GM12878 (cell line): ENCODE results near the gene UBR3. TPM values are rescaled to one million over a fixed set of nuclear protein-coding genes. Genes with fewer than 3 reads are reported as not detected.

Experiments used
- ATAC-seq: fragments of 200-7000 bp; cut with Tn5 transposase; 3 replicates; pipeline ENCODE4 v1.9.1; 2020; ENCODE audit warnings: mild to moderate bottlenecking, moderate library complexity
- BruUV-seq: library from RNA; stranded (reverse); fragments of 400-500 nt; replicated peaks from 2 replicates; lab custom pipeline; 2021; lab: Mats Ljungman, UMichigan
- CTCF ChIA-PET: fragments of 300-600 bp; sonication (Branson Sonifier 250); formaldehyde crosslinking; extraction: SDS; loops from one replicate; lab custom pipeline; 2021; ENCODE audit warnings: inconsistent platforms; lab: Yijun Ruan, JAX
- POLR2A ChIA-PET: fragments of 350-600 bp; formaldehyde crosslinking; extraction: SDS; loops from one replicate; lab custom pipeline; 2021; ENCODE audit warnings: inconsistent platforms; lab: Charles Lee
- RAD21 ChIA-PET: fragments of 300-600 bp; sonication (Branson Sonifier 250); formaldehyde crosslinking; loops from one replicate; lab custom pipeline; 2023; ENCODE audit warnings: antibody characterized with exemption; ENCODE audit not compliant: unreplicated experiment; lab: Charles Lee
- SMC1A ChIA-PET: fragments of 300-600 bp; sonication (Branson Sonifier 250); formaldehyde crosslinking; loops from one replicate; lab custom pipeline; 2023; ENCODE audit not compliant: unreplicated experiment, uncharacterized antibody; lab: Charles Lee
- DNase-seq: peaks from one replicate; pipeline ENCODE4 v3.0.0-alpha.2; 2011; ENCODE audit warnings: low read depth, low spot score
- FAIRE-seq: peaks from 3 replicates; lab custom pipeline; 2011; peaks lifted over from hg19 to GRCh38; lab: Jason Lieb, UNC
- H2AFZ ChIP-seq: 2 replicates; pipeline ENCODE4 v1.6.0; 2011; ENCODE audit warnings: low read depth, low read length, control low read depth; ENCODE audit not compliant: control insufficient read depth
- H3K27ac ChIP-seq: 2 replicates; pipeline ENCODE4 v1.5.1; 2011; ENCODE audit warnings: control low read depth; ENCODE audit not compliant: control insufficient read depth, insufficient read depth
- H3K27me3 ChIP-seq, 2 experiments: replicated peaks in 1 of 2; 2 replicates each; pipeline versions ENCODE4 v1.6.0 to v1.6.1; 2011; ENCODE audit warnings: low read length in 1 of 2; ENCODE audit not compliant: control insufficient read depth in 2 of 2, insufficient read depth in 2 of 2
- H3K36me3 ChIP-seq, 2 experiments: 2 replicates each; pipeline ENCODE4 v1.5.1; 2011; ENCODE audit warnings: low read length in 1 of 2; ENCODE audit not compliant: control insufficient read depth in 2 of 2, insufficient read depth in 2 of 2
- H3K4me1 ChIP-seq: 2 replicates; pipeline ENCODE4 v1.6.1; 2011; ENCODE audit warnings: mild to moderate bottlenecking, low read length, moderate library complexity, mixed read lengths; ENCODE audit not compliant: control insufficient read depth, insufficient read depth
- H3K4me2 ChIP-seq: 2 replicates; pipeline ENCODE4 v1.6.0; 2011; ENCODE audit warnings: control low read depth; ENCODE audit not compliant: control insufficient read depth, insufficient read depth
- H3K4me3 ChIP-seq: fragments of 200-600 bp; sonication (generic); 2 replicates; pipeline ENCODE4 v1.5.1; 2016
- H3K79me2 ChIP-seq: 2 replicates; pipeline ENCODE4 v1.6.0; 2011; ENCODE audit warnings: low read length; ENCODE audit not compliant: control insufficient read depth, insufficient read depth
- H3K9ac ChIP-seq: 2 replicates; pipeline ENCODE4 v1.8.0; 2011; ENCODE audit warnings: low read length, control low read depth, mixed read lengths; ENCODE audit not compliant: control insufficient read depth, insufficient read depth
- H3K9me3 ChIP-seq: replicated peaks from 3 replicates; pipeline ENCODE4 v1.5.1; 2011; ENCODE audit warnings: mild to moderate bottlenecking, low read length; ENCODE audit not compliant: control insufficient read depth, insufficient read depth
- H4K20me1 ChIP-seq: 2 replicates; pipeline ENCODE4 v1.6.0; 2011; ENCODE audit not compliant: control insufficient read depth, insufficient read depth
- BMI1 ChIP-seq: fragments of 450-650 bp; IDR thresholded peaks from 2 replicates; pipeline ENCODE4 v1.6.1; 2016; ENCODE audit warnings: mild to moderate bottlenecking, moderate library complexity, borderline replicate concordance
- CBFB ChIP-seq: IDR thresholded peaks from 2 replicates; pipeline ENCODE4 v1.6.1; 2016; ENCODE audit warnings: antibody characterized with exemption, low read depth
- HDAC2 ChIP-seq: fragments of 200-600 bp; sonication (generic); IDR thresholded peaks from 2 replicates; pipeline ENCODE4 v1.6.1; 2017
- HDAC6 ChIP-seq: fragments of 200-600 bp; sonication (generic); IDR thresholded peaks from one replicate; pipeline ENCODE4 v1.8.0; 2017; ENCODE audit warnings: antibody characterized with exemption; ENCODE audit not compliant: unreplicated experiment
- MTA3 ChIP-seq: IDR thresholded peaks from 2 replicates; pipeline ENCODE4 v1.6.1; 2012; ENCODE audit warnings: low read length, inconsistent platforms, borderline replicate concordance
- TBL1XR1 ChIP-seq: IDR thresholded peaks from 2 replicates; pipeline ENCODE4 v1.6.1; 2012; ENCODE audit warnings: low read depth, low read length, improper control_type of control experiment
- ZNF207 ChIP-seq: fragments of 450-650 bp; IDR thresholded peaks from 2 replicates; pipeline ENCODE4 v1.6.1; 2014; ENCODE audit warnings: antibody characterized with exemption, mild to moderate bottlenecking, borderline replicate concordance
- WGBS: methylation state at CpG from one replicate; pipeline ENCODE4 v1.1.6; 2016; ENCODE audit warnings: low lambda C conversion rate; ENCODE audit not compliant: insufficient replicate concordance, insufficient coverage; ENCODE audit errors: missing lambda C conversion rate; 5-methylcytosine and 5-hydroxymethylcytosine counted together
- in situ Hi-C: fragments of 300-500 bp; cut with MboI; formaldehyde crosslinking; loops from 9 replicates; pipeline ENCODE4 v1.14.3; 2018; ENCODE audit warnings: mixed read lengths
- intact Hi-C: fragments of 100-400 bp; cut with micrococcal nuclease; formaldehyde crosslinking; loops from one replicate; pipeline ENCODE4 v1.14.2; 2022; ENCODE audit not compliant: unreplicated experiment
- polyA plus RNA-seq, 11 experiments: library from polyadenylated mRNA; depleted of rRNA in 4 of 11; unstranded in 6 of 11; stranded (reverse) in 5 of 11; fragments of >200 nt; fragmentation: Nextera tagmentation in 4 of 11; fragmentation: Illumina TruSeq in 1 of 11; extraction: Ambion mirVana in 4 of 11; extraction: Trizol in 1 of 11; gene quantifications; 1 replicate in 1 of 11; 2 replicates in 10 of 11; pipeline versions ENCODE4 v1.2.1 to v1.2.3, GENCODE V29; 2011 to 2016; ENCODE audit warnings: inconsistent platforms in 2 of 11, missing spikeins in 2 of 11, low read depth in 1 of 11
- total RNA-seq, 4 experiments: library from RNA; depleted of rRNA in 3 of 4; stranded (reverse); fragments of >200 nt in 3 of 4; fragmentation: Illumina TruSeq in 1 of 4; extraction: Trizol in 1 of 4; gene quantifications; 2 replicates each; pipeline versions ENCODE4 v1.2.1 to v1.2.3, GENCODE V29; 2013 to 2021
- TF ChIP-seq, protein P1 (sequence below): fragments of 450-650 bp; formaldehyde crosslinking; IDR thresholded peaks from 2 replicates; pipeline ENCODE4 v1.4.0; 2020; ENCODE audit warnings: mild to moderate bottlenecking, moderate library complexity
- TF ChIP-seq, protein P2 (sequence below): fragments of 450-650 bp; IDR thresholded peaks from 2 replicates; pipeline ENCODE4 v1.6.1; 2017; ENCODE audit warnings: borderline replicate concordance
- TF ChIP-seq, protein P3 (sequence below): fragments of 450-650 bp; IDR thresholded peaks from 2 replicates; pipeline ENCODE4 v1.6.1; 2018; ENCODE audit warnings: mild to moderate bottlenecking, low read depth, moderate library complexity; ENCODE audit not compliant: partially characterized antibody
- TF ChIP-seq, protein P4 (sequence below): fragments of 450-650 bp; IDR thresholded peaks from 2 replicates; pipeline ENCODE4 v1.6.1; 2017; ENCODE audit warnings: mild to moderate bottlenecking, moderate library complexity

The UBR3 gene
- total and polyA plus RNA-seq, 10 of the 15 experiments (the other 5 are each of a cell fraction or from before 2014, with no cell fraction given): 3.8 to 22.9 (median 11.2) TPM

DNA sequence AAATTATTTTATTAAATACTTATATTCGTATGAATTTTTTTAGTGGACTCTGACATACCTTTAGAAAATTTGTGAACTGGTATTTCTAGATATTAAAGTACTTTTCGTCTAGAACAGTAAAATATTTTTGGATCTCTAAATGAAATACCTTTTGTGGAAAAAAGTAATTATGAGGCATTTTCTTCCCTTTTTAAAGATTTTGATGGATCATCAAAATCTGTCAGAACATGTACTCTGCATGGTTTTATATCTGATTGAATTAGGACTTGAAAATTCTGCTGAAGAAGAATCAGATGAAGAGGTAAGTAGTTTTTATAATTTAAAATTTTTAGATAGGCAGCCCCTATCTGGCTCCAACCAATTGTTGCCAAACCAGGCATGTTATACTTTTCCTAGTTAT lies 118.8 kb downstream of the UBR3 start (continued):
- TF ChIP-seq, protein P1, sequence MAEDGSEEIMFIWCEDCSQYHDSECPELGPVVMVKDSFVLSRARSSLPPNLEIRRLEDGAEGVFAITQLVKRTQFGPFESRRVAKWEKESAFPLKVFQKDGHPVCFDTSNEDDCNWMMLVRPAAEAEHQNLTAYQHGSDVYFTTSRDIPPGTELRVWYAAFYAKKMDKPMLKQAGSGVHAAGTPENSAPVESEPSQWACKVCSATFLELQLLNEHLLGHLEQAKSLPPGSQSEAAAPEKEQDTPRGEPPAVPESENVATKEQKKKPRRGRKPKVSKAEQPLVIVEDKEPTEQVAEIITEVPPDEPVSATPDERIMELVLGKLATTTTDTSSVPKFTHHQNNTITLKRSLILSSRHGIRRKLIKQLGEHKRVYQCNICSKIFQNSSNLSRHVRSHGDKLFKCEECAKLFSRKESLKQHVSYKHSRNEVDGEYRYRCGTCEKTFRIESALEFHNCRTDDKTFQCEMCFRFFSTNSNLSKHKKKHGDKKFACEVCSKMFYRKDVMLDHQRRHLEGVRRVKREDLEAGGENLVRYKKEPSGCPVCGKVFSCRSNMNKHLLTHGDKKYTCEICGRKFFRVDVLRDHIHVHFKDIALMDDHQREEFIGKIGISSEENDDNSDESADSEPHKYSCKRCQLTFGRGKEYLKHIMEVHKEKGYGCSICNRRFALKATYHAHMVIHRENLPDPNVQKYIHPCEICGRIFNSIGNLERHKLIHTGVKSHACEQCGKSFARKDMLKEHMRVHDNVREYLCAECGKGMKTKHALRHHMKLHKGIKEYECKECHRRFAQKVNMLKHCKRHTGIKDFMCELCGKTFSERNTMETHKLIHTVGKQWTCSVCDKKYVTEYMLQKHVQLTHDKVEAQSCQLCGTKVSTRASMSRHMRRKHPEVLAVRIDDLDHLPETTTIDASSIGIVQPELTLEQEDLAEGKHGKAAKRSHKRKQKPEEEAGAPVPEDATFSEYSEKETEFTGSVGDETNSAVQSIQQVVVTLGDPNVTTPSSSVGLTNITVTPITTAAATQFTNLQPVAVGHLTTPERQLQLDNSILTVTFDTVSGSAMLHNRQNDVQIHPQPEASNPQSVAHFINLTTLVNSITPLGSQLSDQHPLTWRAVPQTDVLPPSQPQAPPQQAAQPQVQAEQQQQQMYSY (CRISPR knock-in tag): no peak
- TF ChIP-seq HDAC2 (no peak), MTA3 (no peak), ZNF207 (no peak), CBFB (no peak), TBL1XR1 (no peak), HDAC6 (no peak)
- TF ChIP-seq, protein P2, sequence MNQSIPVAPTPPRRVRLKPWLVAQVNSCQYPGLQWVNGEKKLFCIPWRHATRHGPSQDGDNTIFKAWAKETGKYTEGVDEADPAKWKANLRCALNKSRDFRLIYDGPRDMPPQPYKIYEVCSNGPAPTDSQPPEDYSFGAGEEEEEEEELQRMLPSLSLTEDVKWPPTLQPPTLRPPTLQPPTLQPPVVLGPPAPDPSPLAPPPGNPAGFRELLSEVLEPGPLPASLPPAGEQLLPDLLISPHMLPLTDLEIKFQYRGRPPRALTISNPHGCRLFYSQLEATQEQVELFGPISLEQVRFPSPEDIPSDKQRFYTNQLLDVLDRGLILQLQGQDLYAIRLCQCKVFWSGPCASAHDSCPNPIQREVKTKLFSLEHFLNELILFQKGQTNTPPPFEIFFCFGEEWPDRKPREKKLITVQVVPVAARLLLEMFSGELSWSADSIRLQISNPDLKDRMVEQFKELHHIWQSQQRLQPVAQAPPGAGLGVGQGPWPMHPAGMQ: no peak

DNA sequence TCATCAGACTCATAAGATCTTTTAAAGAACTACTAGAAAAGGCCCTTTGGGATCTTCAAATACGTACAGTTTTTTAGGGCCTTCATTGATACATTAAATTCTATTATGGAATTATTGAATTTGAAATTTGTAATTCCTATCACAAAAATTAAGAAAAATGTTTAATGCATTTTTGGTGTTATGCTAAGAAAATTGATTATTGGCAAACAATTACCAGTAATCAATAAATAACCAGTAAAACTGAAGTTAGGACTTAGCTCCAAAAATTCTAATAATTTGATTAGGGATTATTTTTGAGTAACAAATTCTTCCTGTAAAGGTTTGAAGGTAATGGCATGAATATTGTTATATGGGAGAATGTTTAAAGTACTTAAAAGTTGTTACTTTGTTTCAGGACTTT lies 119.3 kb downstream of the UBR3 start:
- CTCF ChIA-PET: interaction anchor here (0.6 kb wide), 1 partner anchor 46 kb away, joined by 3 read pairs; no protein-coding TSS in a partner anchor
- FAIRE-seq: no peak
- RAD21 ChIA-PET: interaction anchor here (1.0 kb wide), 1 partner anchor 230 kb away, joined by 4 read pairs; no protein-coding TSS in a partner anchor
- Histone ChIP-seq H3K4me2 (no peak overlapping the region), H3K4me1 (no peaks in the 10 kb centered on the region), H3K27ac (no peak overlapping the region), H4K20me1 (no peaks in the 10 kb centered on the region), H3K36me3 (peaks cover 0 to 4% of the 10 kb centered on the region in 2 experiments; a peak in 1 of 4 replicates), H3K4me3 (no peak overlapping the region), H3K9ac (no peak overlapping the region), H3K9me3 (no peaks in the 10 kb centered on the region), H3K27me3 (no peaks in the 10 kb centered on the region), H2AFZ (no peak overlapping the region), H3K79me2 (no peaks in the 10 kb centered on the region)
- no peak for ATAC-seq
- BruUV-seq: no TSS peak
- intact Hi-C loops: no loop called here
- POLR2A ChIA-PET: no interaction called here
- no peak for DNase-seq
- in situ Hi-C loops: no loop called here
- WGBS: 100% methylated on average over 1 of the region's 1 CpG
- SMC1A ChIA-PET: interaction anchor here (2.0 kb wide), 1 partner anchor 290 kb away, joined by 4 read pairs; no protein-coding TSS in a partner anchor
- TF ChIP-seq, protein P3, sequence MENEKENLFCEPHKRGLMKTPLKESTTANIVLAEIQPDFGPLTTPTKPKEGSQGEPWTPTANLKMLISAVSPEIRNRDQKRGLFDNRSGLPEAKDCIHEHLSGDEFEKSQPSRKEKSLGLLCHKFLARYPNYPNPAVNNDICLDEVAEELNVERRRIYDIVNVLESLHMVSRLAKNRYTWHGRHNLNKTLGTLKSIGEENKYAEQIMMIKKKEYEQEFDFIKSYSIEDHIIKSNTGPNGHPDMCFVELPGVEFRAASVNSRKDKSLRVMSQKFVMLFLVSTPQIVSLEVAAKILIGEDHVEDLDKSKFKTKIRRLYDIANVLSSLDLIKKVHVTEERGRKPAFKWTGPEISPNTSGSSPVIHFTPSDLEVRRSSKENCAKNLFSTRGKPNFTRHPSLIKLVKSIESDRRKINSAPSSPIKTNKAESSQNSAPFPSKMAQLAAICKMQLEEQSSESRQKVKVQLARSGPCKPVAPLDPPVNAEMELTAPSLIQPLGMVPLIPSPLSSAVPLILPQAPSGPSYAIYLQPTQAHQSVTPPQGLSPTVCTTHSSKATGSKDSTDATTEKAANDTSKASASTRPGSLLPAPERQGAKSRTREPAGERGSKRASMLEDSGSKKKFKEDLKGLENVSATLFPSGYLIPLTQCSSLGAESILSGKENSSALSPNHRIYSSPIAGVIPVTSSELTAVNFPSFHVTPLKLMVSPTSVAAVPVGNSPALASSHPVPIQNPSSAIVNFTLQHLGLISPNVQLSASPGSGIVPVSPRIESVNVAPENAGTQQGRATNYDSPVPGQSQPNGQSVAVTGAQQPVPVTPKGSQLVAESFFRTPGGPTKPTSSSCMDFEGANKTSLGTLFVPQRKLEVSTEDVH: no peak
- no peak for TF ChIP-seq BMI1
- TF ChIP-seq, protein P4, sequence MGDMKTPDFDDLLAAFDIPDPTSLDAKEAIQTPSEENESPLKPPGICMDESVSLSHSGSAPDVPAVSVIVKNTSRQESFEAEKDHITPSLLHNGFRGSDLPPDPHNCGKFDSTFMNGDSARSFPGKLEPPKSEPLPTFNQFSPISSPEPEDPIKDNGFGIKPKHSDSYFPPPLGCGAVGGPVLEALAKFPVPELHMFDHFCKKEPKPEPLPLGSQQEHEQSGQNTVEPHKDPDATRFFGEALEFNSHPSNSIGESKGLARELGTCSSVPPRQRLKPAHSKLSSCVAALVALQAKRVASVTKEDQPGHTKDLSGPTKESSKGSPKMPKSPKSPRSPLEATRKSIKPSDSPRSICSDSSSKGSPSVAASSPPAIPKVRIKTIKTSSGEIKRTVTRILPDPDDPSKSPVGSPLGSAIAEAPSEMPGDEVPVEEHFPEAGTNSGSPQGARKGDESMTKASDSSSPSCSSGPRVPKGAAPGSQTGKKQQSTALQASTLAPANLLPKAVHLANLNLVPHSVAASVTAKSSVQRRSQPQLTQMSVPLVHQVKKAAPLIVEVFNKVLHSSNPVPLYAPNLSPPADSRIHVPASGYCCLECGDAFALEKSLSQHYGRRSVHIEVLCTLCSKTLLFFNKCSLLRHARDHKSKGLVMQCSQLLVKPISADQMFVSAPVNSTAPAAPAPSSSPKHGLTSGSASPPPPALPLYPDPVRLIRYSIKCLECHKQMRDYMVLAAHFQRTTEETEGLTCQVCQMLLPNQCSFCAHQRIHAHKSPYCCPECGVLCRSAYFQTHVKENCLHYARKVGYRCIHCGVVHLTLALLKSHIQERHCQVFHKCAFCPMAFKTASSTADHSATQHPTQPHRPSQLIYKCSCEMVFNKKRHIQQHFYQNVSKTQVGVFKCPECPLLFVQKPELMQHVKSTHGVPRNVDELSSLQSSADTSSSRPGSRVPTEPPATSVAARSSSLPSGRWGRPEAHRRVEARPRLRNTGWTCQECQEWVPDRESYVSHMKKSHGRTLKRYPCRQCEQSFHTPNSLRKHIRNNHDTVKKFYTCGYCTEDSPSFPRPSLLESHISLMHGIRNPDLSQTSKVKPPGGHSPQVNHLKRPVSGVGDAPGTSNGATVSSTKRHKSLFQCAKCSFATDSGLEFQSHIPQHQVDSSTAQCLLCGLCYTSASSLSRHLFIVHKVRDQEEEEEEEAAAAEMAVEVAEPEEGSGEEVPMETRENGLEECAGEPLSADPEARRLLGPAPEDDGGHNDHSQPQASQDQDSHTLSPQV: no peak
